Esophagus squamous epithelium (tissue), 4 donors: ENCODE measurements around the gene TMEM40.

Experiments
- CTCF ChIP-seq, 6 experiments: fragments of 450-650 bp in 4 of 6; fragments of 200-600 bp in 2 of 6; sonication (generic) in 2 of 6; IDR thresholded peaks; one replicate each; pipeline ENCODE4 v1.5.1; 2016 to 2019; ENCODE audit warnings: antibody characterized with exemption in 6 of 6, mild to moderate bottlenecking in 4 of 6, moderate library complexity in 4 of 6
- POLR2A ChIP-seq, 4 donors: fragments of 450-650 bp; IDR thresholded peaks; one replicate each; pipeline ENCODE4 v1.6.1; 2017; ENCODE audit warnings: antibody characterized with exemption in 4 of 4, mild to moderate bottlenecking in 4 of 4, moderate library complexity in 3 of 4

GRCh38 chr3:12773710-12774086 is 14.6 kb upstream of the TMEM40 start:
- TF ChIP-seq CTCF (IDR thresholded peaks at IDR 0.05) (no peak), POLR2A (IDR thresholded peaks at IDR 0.05) (no peak)
